GM08714 (cell line): ENCODE measurements around the gene CD2.
"Not testable (repeated sequence)": the region's sequence is repeated elsewhere in the genome, so short reads cannot be mapped to it uniquely, and the experiment has no call there.

ENCODE experiments used
- H3K4me3 ChIP-seq: fragments of 200-500 bp; sonication (Bioruptor generic); 2 replicates; pipeline ENCODE4 v1.5.1; 2014; ENCODE audit warnings: mild to moderate bottlenecking, low read length, inconsistent platforms
- ZNF274 ChIP-seq: IDR thresholded peaks from 2 replicates; pipeline ENCODE4 v1.6.1; 2012; ENCODE audit warnings: mild to moderate bottlenecking, low read depth, low read length

The CD2 gene

GRCh38 chr1:116739371-116740012 is 14.7 kb upstream of the CD2 start:
- TF ChIP-seq ZNF274: no peak
- no peak overlapping the region for H3K4me3 ChIP-seq

- no peak for TF ChIP-seq ZNF274
- no peak overlapping the region for H3K4me3 ChIP-seq
These were observed 13.9 kb upstream of the CD2 start for GRCh38 chr1:116740296-116740695.

GRCh38 chr1:116740746-116741145 is 13.5 kb upstream of the CD2 start:
- H3K4me3 ChIP-seq: no peak overlapping the region
- no peak for TF ChIP-seq ZNF274

GRCh38 chr1:116741836-116742565 is 12.2 kb upstream of the CD2 start:
- no peak for TF ChIP-seq ZNF274
- H3K4me3 ChIP-seq: no peak overlapping the region

GRCh38 chr1:116743535-116743934 is 10.7 kb upstream of the CD2 start:
- TF ChIP-seq ZNF274: no peak
- no peak overlapping the region for H3K4me3 ChIP-seq

GRCh38 chr1:116748272-116748671 is 6.0 kb upstream of the CD2 start:
- H3K4me3 ChIP-seq: no peak overlapping the region
- TF ChIP-seq ZNF274: no peak

GRCh38 chr1:116751146-116751545 is 3.1 kb upstream of the CD2 start:
- H3K4me3 ChIP-seq: no peak overlapping the region
- TF ChIP-seq ZNF274: no peak

- no peak overlapping the region for H3K4me3 ChIP-seq
These were observed 2.6 kb upstream of the CD2 start for GRCh38 chr1:116751621-116752020.

GRCh38 chr1:116753312-116753711 is 918 bp upstream of the CD2 start:
- H3K4me3 ChIP-seq: no peak overlapping the region
- TF ChIP-seq ZNF274: no peak

More at GRCh38 chr1:116751621-116752020, 2.6 kb upstream of the CD2 start:
- no peak for TF ChIP-seq ZNF274

GRCh38 chr1:116755066-116755465 is 836 bp downstream of the CD2 start:
- TF ChIP-seq ZNF274: no peak
- H3K4me3 ChIP-seq: no peak overlapping the region

GRCh38 chr1:116755681-116756080 is 1.5 kb downstream of the CD2 start:
- no peak overlapping the region for H3K4me3 ChIP-seq
- no peak for TF ChIP-seq ZNF274

- not testable (repeated sequence) for H3K4me3 ChIP-seq
These were observed 1.9 kb downstream of the CD2 start for GRCh38 chr1:116756092-116756491.

GRCh38 chr1:116758456-116758815 is 4.2 kb downstream of the CD2 start:
- not testable (repeated sequence) for H3K4me3 ChIP-seq

- H3K4me3 ChIP-seq: no peak overlapping the region
- TF ChIP-seq ZNF274: no peak
These were observed 5.4 kb downstream of the CD2 start for GRCh38 chr1:116759636-116760035.

GRCh38 chr1:116760487-116760886 is 6.3 kb downstream of the CD2 start:
- H3K4me3 ChIP-seq: no peak overlapping the region
- TF ChIP-seq ZNF274: no peak
